Hematopoietic multipotent progenitor cell treated with erythropoietin and hydrocortisone succinate and interleukin-3 and kit ligand, for 17 days (in vitro differentiated cells): ENCODE data around the gene IGSF11.

Source experiments
- DNase-seq: peaks from one replicate; pipeline ENCODE4 v3.0.0-alpha.2; 2015; ENCODE audit warnings: low spot score

IGSF11 gene

DNA sequence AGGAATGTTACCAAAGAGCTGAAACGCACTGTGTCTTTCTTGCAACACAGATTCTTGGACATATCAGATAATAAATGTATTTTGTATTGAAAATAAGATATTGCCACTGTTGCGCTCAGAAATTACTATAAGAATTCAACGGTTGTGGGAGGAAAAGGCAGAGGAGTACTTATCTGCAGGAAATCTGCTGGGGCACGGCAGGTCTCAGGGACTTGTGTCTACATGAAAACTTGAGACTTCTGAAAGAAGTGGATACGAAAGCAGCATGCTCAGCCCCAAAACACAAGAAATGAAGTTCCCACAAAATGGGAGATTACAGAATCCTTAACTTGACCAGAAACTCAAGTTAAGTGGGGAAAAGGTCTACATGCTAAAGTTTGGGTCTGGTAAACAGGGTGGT is 86.5 kb downstream of the IGSF11 start:
- DNase-seq = no peak

DNA sequence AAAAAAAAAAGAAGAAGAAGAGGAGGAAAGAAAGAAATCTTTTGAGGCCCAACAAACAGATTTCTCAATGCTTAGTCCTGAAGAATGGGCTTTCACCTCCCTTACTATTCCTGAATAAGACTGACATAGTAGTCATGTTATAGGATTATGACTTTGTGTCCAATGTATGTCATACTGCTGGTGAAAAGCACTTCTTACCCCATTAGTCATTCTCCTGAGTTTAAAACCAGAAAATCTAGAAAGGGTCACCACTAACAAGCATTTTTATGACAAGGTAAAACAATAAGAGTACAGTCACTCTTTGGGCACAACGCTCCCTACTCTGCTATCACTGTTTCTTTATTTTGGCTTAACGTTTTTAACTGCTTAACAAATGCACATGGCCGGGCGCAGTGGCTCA is 88.2 kb downstream of the IGSF11 start:
- no peak for DNase-seq

DNA sequence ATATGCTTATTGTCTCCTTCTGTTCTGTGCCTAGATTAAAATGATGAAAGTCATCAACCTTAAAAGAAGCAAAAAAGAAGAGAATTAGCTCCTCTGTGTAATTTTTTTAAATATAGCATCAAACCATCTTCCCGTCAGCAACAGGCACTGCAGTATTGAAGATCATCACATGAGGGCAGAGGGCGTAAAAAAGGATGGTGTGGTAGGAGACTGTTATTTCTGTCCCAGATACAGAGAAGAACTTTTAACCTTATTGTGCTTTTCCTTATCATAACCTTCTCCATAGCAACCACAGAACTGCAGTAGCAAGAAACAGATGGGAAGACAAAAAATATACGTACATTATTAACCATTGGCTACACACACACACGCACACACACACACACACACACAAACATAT is 88.8 kb downstream of the IGSF11 start:
- DNase-seq = no peak

DNA sequence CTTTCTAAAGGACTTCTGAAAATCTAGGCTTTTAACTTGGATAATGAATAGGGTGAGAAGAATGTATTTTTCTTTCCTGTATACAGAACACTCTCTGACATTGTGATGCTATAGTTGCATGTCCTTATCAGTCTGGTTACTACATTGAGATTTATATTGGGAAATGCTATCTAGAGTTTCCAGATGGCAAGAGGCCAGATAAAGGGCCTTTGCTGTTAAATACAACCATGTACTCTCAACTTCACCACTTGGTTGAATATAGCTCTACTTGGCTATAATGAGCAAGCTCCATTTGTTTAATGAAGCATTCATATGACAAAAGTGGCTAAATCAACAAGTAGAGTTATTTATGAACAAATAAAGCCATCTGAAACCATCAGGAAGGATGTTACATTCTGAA is 91.0 kb downstream of the IGSF11 start:
- no peak for DNase-seq

DNA sequence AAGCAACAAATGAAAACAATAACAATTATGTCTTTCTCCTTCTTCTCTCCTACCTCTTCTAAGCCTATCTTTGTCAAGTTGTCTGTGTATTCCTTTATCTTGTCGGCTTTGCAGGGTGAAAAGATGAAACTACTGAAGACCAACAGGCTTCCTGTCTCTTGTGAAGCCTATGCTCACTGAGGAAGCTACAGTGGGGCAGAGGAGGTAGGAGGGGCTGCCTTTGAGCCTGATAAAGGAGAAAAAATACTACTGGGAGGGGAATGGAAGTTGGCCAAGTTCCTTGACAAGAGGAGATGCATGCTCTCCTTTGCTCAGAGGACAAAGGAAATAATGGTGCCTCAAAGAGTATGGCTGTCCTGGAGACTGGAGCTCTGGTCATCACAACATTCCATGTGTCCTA is 92.0 kb downstream of the IGSF11 start:
- no peak for DNase-seq

DNA sequence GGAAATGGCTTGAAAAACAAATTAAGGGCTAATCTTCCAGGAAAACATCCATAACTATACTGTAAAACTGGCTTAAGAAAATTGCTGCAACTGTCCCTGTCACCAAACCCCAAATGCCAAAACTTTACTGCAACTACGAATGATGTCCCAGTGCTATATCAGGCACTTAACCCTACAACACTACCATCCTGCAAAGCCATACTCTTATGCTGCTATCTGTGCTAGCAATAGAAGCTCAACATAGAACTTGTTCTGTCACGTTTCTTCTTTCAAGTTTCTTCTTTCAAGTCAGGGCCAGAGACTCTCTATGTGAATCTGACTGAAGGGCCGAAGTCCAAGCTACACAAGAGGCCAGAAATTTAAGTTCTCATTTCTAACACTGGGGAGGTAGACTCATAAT is 92.5 kb downstream of the IGSF11 start:
- DNase-seq = no peak

DNA sequence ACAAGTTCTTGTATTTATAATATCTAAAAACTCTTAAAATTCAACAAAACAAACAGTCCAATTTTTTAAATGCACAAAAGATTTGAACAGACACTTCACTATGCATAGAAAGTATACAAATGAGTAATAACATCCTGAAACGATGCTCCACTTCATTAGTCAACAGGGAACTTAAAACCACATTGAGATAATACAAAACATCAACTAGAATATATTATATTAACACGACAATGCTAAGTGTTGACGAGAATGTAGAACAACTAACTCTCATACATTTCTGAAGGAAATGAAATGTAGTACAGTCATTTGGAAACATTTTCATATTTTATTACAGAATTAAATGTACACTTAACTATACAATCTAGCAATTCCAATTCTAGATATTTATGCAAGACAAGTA is 93.4 kb downstream of the IGSF11 start:
- no peak for DNase-seq

DNA sequence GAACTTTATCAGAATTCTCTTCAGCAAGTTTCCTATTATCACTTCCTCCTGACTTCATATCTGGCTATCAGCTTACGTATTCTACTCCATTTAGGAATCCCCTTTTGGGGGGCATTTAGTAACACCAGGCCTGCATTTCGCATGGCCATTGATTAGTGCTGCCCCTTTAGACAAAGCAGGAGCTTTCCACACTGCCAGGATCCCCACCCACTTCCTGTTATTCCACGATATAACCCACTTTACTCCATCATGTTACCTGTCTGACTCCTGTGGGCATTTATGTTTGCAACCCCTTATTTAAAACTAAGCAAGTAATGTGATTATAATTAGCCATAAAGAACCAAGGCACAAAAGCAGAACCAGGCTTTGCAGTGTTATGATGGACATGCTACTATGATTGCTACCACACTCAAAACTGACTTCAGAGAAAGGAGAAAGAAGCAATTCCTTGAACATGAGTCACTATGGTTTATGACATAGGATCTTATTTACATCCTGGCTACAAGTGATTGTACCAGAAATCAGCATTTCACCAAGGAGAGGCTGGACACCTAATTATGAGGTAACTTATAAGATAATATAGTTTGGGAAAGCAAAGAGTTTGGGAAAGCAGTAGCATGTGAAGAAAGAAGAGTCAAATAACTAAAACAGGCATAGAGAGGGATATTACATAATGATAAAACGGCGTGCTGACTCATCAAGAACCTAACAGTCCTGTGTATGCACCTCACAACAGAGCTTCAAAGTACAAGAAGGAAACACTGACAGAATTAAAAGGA is 96.3 kb downstream of the IGSF11 start:
- DNase-seq = no peak

DNA sequence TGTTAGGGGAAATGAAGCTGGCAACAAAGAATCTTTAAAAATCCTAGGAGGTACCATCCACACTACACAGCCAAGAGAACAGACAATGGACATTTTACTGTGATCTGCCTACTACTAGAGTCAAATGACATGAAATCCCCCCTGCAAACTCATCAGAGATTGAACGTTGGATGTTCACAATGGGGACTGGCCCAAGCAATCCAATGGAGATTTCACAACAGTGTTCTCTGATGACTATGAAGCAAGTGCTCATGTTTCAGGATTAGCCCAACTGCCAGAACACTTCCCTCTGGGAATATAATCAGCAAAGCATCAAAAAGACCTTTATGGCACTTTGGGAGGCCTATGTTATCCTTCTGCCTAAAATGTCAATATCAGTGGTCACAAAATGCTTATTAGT is 97.8 kb downstream of the IGSF11 start:
- no peak for DNase-seq

DNA sequence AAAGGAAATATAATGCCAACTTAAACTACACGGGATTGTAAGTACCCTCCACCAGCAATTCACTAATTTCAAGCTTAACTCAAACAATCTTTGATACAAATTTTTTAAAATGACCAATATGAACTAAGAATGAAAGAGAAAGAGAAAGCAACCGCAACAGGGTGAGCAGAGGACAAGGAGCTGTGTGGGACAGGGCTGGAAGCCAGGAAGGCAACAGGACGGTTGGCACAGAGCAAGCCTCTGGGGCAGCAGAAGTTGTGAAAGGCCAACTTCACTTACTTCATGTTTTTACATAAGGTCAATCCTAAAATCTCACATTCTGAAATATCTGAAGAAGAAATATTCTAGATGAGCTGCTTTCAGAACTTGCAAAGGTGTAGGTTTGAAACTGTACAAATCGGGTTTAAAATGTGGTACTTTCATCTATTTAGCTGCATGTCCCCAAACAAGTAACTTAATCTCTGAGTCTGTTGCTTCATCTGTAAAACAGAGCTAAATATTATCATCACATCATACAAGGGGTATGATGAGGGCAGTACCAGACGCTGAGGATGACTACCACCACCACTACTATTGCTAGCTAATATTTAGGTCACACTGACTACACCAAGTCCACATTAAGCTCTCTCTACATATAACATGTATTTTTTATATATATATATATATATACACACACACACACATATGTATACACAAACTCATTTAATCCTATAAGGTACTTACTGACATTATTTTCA is 101.7 kb downstream of the IGSF11 start:
- DNase-seq = no peak

DNA sequence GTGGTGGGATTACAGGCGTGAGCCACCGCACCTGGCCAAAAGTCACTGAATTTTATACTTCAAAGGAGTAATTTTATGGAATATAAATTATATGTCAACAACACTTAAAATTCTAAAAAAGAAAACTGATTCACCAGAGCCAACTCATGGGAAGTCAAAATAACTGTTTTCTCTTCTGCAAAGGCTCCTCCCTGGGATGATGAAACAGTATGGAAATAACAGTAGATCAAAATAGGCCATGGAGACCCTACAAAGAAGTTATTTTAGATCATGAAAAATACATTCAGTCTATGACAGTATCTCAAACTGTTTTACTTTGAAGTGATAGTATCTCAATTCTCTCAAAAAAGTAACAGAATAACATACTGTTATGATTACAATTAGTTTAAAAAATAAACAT is 102.7 kb downstream of the IGSF11 start:
- no peak for DNase-seq

DNA sequence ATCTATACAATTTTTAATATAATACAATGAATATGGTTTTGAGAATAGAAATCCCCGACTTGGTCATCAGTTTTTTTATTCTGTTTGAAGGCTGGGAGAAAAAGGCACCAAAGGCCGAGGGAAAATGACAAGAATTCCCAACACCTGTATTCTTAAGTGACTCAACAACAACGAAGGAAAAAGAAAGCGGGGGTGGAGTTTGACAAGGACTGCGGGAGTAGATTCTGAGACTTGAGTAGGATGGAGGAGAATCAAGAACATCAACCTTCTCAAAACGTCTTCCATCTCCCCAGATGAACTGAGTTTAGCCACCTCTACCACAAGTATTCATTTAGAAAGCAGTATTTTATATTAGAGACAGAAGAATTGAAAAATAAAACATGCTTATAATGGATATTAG is 107.2 kb downstream of the IGSF11 start:
- DNase-seq = no peak

DNA sequence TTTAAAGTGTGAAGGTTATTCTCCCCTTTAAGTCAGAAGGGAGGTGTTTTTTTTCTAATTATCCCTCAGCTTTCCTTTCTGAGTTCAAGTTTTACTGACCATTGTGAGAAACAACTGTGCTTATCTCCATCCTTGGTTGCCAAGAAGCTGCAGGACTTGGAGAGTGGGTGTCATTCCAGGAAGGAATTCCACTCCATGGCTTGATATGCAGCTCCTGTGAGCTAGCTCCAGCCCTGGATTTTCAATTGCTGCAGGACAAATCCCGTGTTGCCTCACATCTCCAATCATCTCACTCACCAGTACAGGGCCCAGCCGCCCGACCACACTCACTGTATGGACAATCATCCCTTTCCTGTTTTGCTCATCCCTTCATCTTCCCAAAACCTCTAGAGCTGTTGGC is 122.5 kb downstream of the IGSF11 start:
- no peak for DNase-seq

DNA sequence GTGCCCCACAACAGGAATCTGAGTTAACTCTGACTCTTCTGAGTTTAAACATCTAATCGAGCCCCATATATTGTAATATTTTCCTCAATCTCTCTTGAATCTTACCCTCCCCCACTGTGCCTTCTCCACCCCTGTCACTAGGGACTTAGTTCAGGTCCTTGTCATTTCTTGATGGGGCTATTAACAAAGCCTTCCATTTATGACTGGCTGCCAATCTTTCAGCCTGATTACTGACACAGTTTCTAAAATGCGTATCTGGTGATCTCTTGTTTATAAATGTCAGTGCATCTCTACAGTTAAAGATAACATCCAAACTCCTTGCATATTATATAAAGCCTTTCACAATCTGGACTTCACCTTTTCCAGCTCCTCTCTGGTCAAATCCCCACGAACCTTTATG is 124.3 kb downstream of the IGSF11 start:
- no peak for DNase-seq

DNA sequence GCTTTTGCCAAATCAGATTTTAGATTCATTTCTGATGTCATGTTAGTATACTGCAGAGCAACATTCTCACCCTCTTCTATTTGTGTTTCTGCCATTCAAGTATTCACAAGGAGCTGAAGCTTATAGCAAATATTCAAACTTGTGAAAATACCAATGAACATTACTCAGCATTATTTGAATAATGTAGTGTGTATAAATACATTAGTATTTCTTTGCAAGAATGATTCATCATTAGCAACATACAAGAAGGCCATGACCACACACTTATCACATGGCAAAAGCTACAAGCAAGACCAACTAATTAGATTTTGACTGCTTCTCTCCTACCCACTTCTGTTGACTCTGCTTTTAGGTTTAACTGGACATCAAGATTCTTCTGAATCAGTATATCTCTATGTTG is 124.9 kb downstream of the IGSF11 start:
- no peak for DNase-seq

DNA sequence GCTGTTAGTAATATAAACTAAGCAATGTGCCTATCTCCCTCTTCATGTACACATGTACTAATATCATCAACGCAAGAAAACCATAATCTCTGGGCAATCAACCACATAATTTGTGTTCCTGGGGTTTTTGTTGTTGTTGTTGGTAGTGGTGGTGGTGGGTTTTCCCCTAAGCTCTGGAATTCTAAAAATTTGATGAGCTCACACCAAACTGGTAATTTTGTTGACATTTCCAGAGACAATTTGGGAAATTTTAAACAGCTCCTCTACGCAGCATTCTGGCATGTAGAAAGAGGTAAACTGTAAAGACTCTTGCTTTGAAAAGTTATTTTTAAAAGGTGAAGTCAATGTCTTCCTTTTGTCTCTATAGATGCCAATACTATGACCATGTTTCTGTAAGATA is 126.7 kb downstream of the IGSF11 start:
- DNase-seq = no peak

DNA sequence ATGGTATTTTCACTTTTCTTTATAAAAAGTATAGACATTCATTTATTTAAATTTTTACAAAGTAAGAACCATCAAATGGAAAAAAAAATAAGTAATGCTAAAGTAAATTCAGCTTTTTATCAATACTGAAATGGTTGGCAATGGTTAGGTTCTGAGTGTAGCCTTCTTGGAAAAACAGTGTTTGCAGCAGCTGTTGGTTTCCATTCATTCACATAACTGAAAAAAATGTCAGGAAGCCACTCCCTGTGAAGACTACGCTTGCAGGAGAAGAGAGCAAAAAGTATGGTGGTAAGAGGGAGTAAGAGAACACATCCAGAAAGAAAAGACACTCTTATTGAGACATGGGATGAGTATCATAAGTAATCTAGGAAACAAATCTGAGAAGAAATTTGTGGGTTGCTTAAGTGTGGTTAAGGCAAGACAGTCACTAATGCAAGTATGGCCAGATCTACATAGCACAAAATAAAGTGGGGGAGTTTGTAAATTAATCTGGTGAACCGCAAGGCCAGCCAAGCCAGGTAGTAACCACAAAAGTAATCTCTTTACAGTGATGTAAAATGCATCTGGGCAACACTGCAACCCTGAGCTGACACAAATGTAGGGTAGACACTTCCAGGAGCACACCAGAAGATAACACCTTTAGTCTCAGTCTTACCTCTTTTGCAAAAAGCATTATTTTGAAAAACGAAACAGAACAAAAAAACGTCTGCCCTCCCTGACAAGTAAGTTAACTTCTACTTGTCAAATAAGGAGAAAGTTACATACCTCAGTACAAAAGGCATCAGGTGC is 133.7 kb downstream of the IGSF11 start:
- DNase-seq = no peak

DNA sequence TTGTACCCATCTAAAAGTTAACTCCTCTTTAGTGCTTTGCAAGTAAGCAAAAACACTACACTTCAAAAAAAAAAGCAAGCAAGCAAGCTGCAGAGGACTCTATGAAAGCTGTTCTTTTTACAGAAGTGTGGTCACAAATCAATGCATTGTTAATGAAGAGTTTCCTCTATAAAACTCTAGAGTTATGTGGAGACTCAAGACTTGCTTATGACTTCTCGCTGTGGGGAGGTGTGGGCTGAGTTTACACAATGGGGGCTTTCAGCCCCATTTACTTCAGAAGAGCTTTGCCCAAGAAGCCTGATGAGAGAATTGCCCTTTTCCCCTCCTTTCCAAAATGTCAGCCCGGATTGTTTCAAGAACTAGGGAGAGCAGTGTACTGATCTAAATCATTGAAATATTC is 144.4 kb downstream of the IGSF11 start:
- no peak for DNase-seq

DNA sequence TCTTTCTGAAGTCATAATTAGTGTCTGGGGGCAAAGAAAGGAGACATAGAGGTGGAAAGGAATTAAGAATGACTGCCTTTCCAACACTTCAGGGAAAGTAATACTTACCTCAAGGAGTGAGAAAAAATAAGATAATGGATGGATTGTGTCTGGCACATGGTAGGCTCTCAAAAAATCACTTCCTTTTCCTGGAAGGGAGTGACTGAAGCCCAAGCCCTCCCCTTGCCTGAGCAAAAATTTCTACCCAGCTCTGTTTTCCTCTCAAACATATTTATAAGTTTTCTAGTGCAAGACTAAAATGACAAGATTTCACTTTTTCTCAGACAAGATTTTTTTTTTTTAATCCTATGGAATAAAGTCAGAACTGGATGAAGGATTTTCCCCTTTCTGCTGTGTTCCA is 145.0 kb downstream of the IGSF11 start:
- no peak for DNase-seq

DNA sequence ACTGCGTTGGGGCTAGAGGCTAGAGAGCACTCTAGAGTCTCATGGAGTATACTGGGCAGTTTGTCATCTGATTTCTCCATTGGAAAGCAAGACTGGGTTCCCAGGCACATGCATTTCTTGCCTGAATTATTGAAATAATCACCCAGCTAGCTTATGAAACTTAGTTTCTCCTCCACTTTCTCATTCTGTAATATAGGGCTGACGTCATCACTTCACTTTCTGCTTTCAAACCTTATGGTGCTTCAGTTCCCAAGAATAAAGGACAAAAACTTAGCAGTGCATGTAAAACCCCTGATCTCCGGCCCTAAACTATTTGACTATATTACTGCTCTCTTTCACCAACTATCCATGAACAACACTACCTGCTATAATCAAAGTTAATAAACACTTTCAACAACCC is 147.9 kb downstream of the IGSF11 start:
- DNase-seq = no peak

DNA sequence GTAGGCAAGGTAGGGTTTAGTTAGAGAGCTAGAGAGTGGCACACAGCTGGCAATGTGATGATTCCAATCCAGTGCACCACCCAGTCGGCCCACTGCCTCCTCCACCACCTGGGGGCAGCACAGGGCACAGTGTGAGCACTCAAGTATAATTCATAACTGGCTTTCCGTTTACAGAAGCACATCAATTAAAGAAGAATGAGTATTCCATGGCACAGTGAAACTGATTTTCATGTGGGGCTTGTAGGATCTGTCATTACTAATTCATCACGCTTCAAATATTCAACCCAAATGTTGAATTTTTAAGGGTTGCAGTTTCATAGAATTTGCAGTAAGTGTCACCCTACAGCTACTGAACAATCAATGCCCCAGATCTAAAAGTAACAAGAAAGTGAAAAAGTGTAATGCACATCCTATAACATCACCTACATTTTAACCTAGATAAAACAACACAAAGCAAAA is 149.9 kb downstream of the IGSF11 start:
- peak; percentile 34 for DNase-seq

DNA sequence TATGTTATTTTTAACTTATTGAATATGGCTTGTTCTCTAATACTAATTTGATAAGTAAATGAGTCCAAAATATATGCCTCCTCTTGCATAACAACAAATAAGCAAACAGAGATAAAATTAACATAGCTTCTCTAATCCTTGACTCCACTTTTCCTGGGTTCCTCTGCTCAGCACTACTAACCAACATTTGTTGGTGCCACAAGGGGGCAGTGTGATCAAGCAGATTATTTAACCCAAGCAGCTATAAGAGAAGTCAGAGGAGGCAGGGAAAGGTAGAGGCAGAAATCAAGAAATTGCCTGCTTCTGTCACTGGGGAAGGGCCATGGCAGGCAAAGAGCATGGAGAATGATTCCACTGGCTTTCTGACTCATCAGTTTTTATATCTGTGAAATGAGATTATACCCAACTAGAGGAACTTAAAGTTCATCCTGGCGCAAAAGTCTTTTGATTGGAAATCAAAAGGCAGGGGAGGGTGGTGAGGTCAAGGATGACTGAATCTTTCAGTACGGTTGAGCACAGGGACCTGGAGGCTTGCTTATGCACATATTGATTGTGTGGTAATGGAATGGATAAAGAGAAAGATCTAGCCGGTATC is 152.2 kb downstream of the IGSF11 start:
- DNase-seq = peak; percentile 53

DNA sequence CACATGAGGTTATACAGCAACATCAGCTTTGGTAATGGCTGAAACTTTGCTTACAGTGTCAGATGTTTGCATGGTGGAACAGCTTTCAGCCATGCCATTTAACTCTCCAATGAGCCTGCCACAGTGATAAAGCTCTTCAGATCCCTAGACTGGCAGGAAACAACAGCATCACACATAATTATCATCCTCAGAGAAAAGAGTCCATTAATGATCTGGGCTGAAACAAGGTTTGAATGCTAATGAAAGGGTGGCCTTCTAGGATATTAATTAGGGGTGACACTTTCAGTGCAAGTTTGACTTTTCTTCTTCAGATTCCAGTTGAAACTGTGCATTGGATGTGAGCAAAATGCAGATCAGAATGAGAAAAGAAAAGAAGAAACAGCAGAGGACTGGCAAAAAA is 166.6 kb downstream of the IGSF11 start:
- DNase-seq = no peak
